Measurements from ENCODE around the gene NOTCH1. TPM values are rescaled to one million over a fixed set of nuclear protein-coding genes. Genes with fewer than 3 reads are reported as not detected.

NOTCH1 gene
- total RNA-seq, 4 donors from 2014 or later = 38.2 to 95.7 (median 53.8) TPM

GRCh38 chr9:136566901-136567300 lies 21.1 kb upstream of the NOTCH1 start:
- H3K9me3 ChIP-seq = no peaks in the 10 kb centered on the region
- no peak for TF ChIP-seq POLR2A (IDR thresholded peaks at IDR 0.05)
- no peak for TF ChIP-seq CTCF (IDR thresholded peaks at IDR 0.05)
- H3K4me1 ChIP-seq = peaks cover 0 to 52% (median 15%) of the 10 kb centered on the region in 4 donors
- H3K27ac ChIP-seq = peak overlapping the region in 3 of 4 donors; percentile 46 to 67 (median 65)
- H3K27me3 ChIP-seq = no peaks in the 10 kb centered on the region
- DNase-seq = no peak
- no peak overlapping the region for H3K4me3 ChIP-seq
- no peaks in the 10 kb centered on the region for H3K36me3 ChIP-seq

GRCh38 chr9:136566553-136566895 lies 20.7 kb upstream of the NOTCH1 start:
- H3K27ac ChIP-seq = peak overlapping the region; percentile 32 to 67 (median 56)
- no peaks in the 10 kb centered on the region for H3K27me3 ChIP-seq
- H3K9me3 ChIP-seq = no peaks in the 10 kb centered on the region
- no peaks in the 10 kb centered on the region for H3K36me3 ChIP-seq
- no peak for DNase-seq
- TF ChIP-seq POLR2A (IDR thresholded peaks at IDR 0.05) (no peak), CTCF (IDR thresholded peaks at IDR 0.05) (no peak)
- H3K4me1 ChIP-seq = peaks cover 0 to 52% (median 15%) of the 10 kb centered on the region in 4 donors
- no peak overlapping the region for H3K4me3 ChIP-seq

- H3K27me3 ChIP-seq = no peaks in the 10 kb centered on the region
- DNase-seq = no peak
- H3K27ac ChIP-seq = peak overlapping the region; percentile 32 to 67 (median 56)
- H3K9me3 ChIP-seq = no peaks in the 10 kb centered on the region
- H3K36me3 ChIP-seq = no peaks in the 10 kb centered on the region
- H3K4me1 ChIP-seq = peaks cover 0 to 52% (median 15%) of the 10 kb centered on the region in 4 donors
- TF ChIP-seq CTCF (IDR thresholded peaks at IDR 0.05) = no peak
- TF ChIP-seq POLR2A (IDR thresholded peaks at IDR 0.05) = no peak
- H3K4me3 ChIP-seq = no peak overlapping the region
Observed at GRCh38 chr9:136565715-136566552, 20.1 kb upstream of the NOTCH1 start.

- Histone ChIP-seq H3K36me3 (no peaks in the 10 kb centered on the region), H3K4me3 (no peak overlapping the region), H3K4me1 (peaks cover 0 to 52% (median 15%) of the 10 kb centered on the region in 4 donors), H3K27ac (peak overlapping the region; percentile 32 to 67 (median 58)), H3K27me3 (no peaks in the 10 kb centered on the region), H3K9me3 (no peaks in the 10 kb centered on the region)
- DNase-seq = no peak
- no peak for TF ChIP-seq CTCF (IDR thresholded peaks at IDR 0.05)
- TF ChIP-seq POLR2A (IDR thresholded peaks at IDR 0.05) = no peak
Observed at GRCh38 chr9:136565086-136565714, 19.4 kb upstream of the NOTCH1 start.

- TF ChIP-seq CTCF (IDR thresholded peaks at IDR 0.05) = peak in 2 of 6 experiments; percentile 21 to 32
- no peak for TF ChIP-seq POLR2A (IDR thresholded peaks at IDR 0.05)
- Histone ChIP-seq H3K27me3 (no peaks in the 10 kb centered on the region), H3K36me3 (no peaks in the 10 kb centered on the region), H3K4me3 (no peak overlapping the region), H3K27ac (peak overlapping the region; percentile 17 to 67 (median 58)), H3K4me1 (peaks cover 0 to 52% (median 15%) of the 10 kb centered on the region in 4 donors), H3K9me3 (peaks cover 0 to 5% (median 0%) of the 10 kb centered on the region in 4 donors)
- peak in 1 of 3 donors; percentile 73 for DNase-seq
Observed at GRCh38 chr9:136564379-136564988, 18.6 kb upstream of the NOTCH1 start.

Measured in Peyer's patch (tissue), 4 donors.